H1 (cell line): ENCODE results near the gene CRTC1. TPM values are rescaled to one million over a fixed set of nuclear protein-coding genes. Genes with fewer than 3 reads are reported as not detected.

Source experiments
- CTCF ChIA-PET: fragments of 300-600 bp; sonication (Branson Sonifier 250); formaldehyde crosslinking; loops from one replicate; lab custom pipeline; 2021; ENCODE audit not compliant: partially characterized antibody; lab: Charles Lee
- POLR2A ChIA-PET: fragments of 300-600 bp; sonication (Branson Sonifier 250); formaldehyde crosslinking; loops from one replicate; lab custom pipeline; 2021; ENCODE audit warnings: inconsistent platforms; ENCODE audit not compliant: partially characterized antibody; lab: Charles Lee
- DNase-seq, 2 experiments: peaks; one replicate each; pipeline versions ENCODE4 v3.0.0 to v3.0.0-alpha.2; 2010 to 2022; ENCODE audit warnings: low spot score in 2 of 2, low read depth in 1 of 2, mixed read lengths in 1 of 2
- FAIRE-seq: peaks from 2 replicates; lab custom pipeline; 2011; peaks lifted over from hg19 to GRCh38; lab: Jason Lieb, UNC
- H2AFZ ChIP-seq: 2 replicates; pipeline ENCODE4 v1.8.1; 2012; ENCODE audit warnings: low read length, inconsistent platforms
- H2AK5ac ChIP-seq: 2 replicates; pipeline ENCODE4 v1.6.1; 2013; ENCODE audit warnings: low read depth, low read length
- H2BK120ac ChIP-seq: replicated peaks from 2 replicates; pipeline ENCODE3; 2013; ENCODE audit warnings: low read depth, low read length, inconsistent platforms
- H2BK12ac ChIP-seq: 2 replicates; pipeline ENCODE4 v1.6.1; 2013; ENCODE audit warnings: low read depth, low read length
- H2BK15ac ChIP-seq: 2 replicates; pipeline ENCODE4 v1.6.1; 2013; ENCODE audit warnings: low read length
- H2BK20ac ChIP-seq: 2 replicates; pipeline ENCODE4 v1.6.1; 2013; ENCODE audit warnings: low read length
- H2BK5ac ChIP-seq: 2 replicates; pipeline ENCODE4 v1.6.1; 2013; ENCODE audit warnings: low read depth, low read length
- H3K14ac ChIP-seq: 2 replicates; pipeline ENCODE4 v1.6.1; 2013; ENCODE audit warnings: inconsistent platforms; ENCODE audit not compliant: insufficient read length
- H3K18ac ChIP-seq: 2 replicates; pipeline ENCODE4 v1.6.1; 2013; ENCODE audit warnings: low read length; ENCODE audit errors: extremely low read depth
- H3K23ac ChIP-seq: 2 replicates; pipeline ENCODE4 v1.6.1; 2013; ENCODE audit warnings: inconsistent platforms; ENCODE audit not compliant: insufficient read length
- H3K23me2 ChIP-seq: 2 replicates; pipeline ENCODE4 v1.6.1; 2013; ENCODE audit warnings: low read depth, low read length
- H3K27ac ChIP-seq: 2 replicates; pipeline ENCODE4 v1.6.1; 2011; ENCODE audit warnings: low read depth, low read length, inconsistent platforms
- H3K27me3 ChIP-seq, 4 experiments: replicated peaks in 1 of 4; 1 replicate in 1 of 4; 2 replicates in 3 of 4; pipeline versions ENCODE4 v1.6.1 to v1.8.1; 2011 to 2013; ENCODE audit warnings: low read length in 3 of 4, mild to moderate bottlenecking in 3 of 4, inconsistent platforms in 2 of 4, mixed read lengths in 2 of 4, moderate library complexity in 1 of 4; ENCODE audit not compliant: control insufficient read depth in 3 of 4, insufficient read depth in 3 of 4; ENCODE audit errors: extremely low read depth in 1 of 4
- H3K36me3 ChIP-seq, 4 experiments: 2 replicates each; pipeline versions ENCODE4 v1.6.1 to v1.8.1; 2011 to 2013; ENCODE audit warnings: mild to moderate bottlenecking in 4 of 4, low read length in 3 of 4, moderate library complexity in 2 of 4, control low read depth in 1 of 4, inconsistent platforms in 1 of 4; ENCODE audit not compliant: insufficient read depth in 4 of 4, control insufficient read depth in 2 of 4
- H3K4ac ChIP-seq: replicated peaks from 2 replicates; pipeline ENCODE3; 2013; ENCODE audit warnings: low read length, low read depth, mixed read lengths, inconsistent platforms; ENCODE audit not compliant: insufficient read length
- H3K4me1 ChIP-seq, 4 experiments: replicated peaks in 1 of 4; 1 replicate in 1 of 4; 2 replicates in 3 of 4; pipeline versions ENCODE4 v1.6.1 to v1.8.1; 2011 to 2013; ENCODE audit warnings: low read length in 3 of 4, inconsistent platforms in 2 of 4, mixed read lengths in 1 of 4; ENCODE audit not compliant: insufficient read depth in 4 of 4, control insufficient read depth in 3 of 4
- H3K4me2 ChIP-seq, 2 experiments: 2 replicates each; pipeline versions ENCODE4 v1.6.1 to v1.8.1; 2011 to 2013; ENCODE audit warnings: low read depth in 2 of 2, low read length in 2 of 2, control low read depth in 1 of 2, inconsistent platforms in 1 of 2, mild to moderate bottlenecking in 1 of 2; ENCODE audit not compliant: insufficient read depth in 1 of 2
- H3K4me3 ChIP-seq, 4 experiments: fragments of 200-600, 300-600 bp in 1 of 4; sonication (generic), shearing (Covaris generic), sonication (Bioruptor Twin) in 1 of 4; 2 replicates each; pipeline versions ENCODE4 v1.5.1 to v1.8.1; 2011 to 2016; ENCODE audit warnings: low read length in 4 of 4, low read depth in 3 of 4, control low read depth in 2 of 4, inconsistent platforms in 2 of 4, mild to moderate bottlenecking in 2 of 4, mixed read lengths in 1 of 4, moderate library complexity in 1 of 4; ENCODE audit not compliant: insufficient read depth in 2 of 4; ENCODE audit errors: extremely low read depth in 1 of 4
- H3K56ac ChIP-seq: replicated peaks from 2 replicates; pipeline ENCODE3; 2013; ENCODE audit warnings: low read depth, mild to moderate bottlenecking, mixed read lengths, low read length, inconsistent platforms; ENCODE audit not compliant: insufficient read length
- H3K79me1 ChIP-seq: 2 replicates; pipeline ENCODE4 v1.6.1; 2013; ENCODE audit warnings: low read depth, low read length, control low read depth
- H3K79me2 ChIP-seq, 2 experiments: 2 replicates each; pipeline versions ENCODE4 v1.6.1 to v1.8.1; 2012 to 2013; ENCODE audit warnings: low read length in 2 of 2, mild to moderate bottlenecking in 2 of 2, inconsistent platforms in 1 of 2; ENCODE audit not compliant: insufficient read depth in 2 of 2, control insufficient read depth in 1 of 2
- H3K9ac ChIP-seq, 4 experiments: replicated peaks in 1 of 4; 1 replicate in 1 of 4; 2 replicates in 3 of 4; pipeline versions ENCODE4 v1.6.1 to v1.8.1; 2011 to 2013; ENCODE audit warnings: low read depth in 3 of 4, low read length in 3 of 4, control low read depth in 2 of 4, mild to moderate bottlenecking in 2 of 4, moderate library complexity in 2 of 4, inconsistent platforms in 1 of 4; ENCODE audit errors: extremely low read depth in 1 of 4
- H3K9me3 ChIP-seq, 2 experiments: 2 replicates each; pipeline versions ENCODE4 v1.6.1 to v1.8.1; 2012 to 2013; ENCODE audit warnings: mild to moderate bottlenecking in 2 of 2, moderate library complexity in 2 of 2, control low read depth in 1 of 2, inconsistent platforms in 1 of 2, low read depth in 1 of 2, low read length in 1 of 2, mixed read lengths in 1 of 2; ENCODE audit not compliant: insufficient read depth in 2 of 2
- H4K20me1 ChIP-seq, 2 experiments: replicated peaks in 1 of 2; 2 replicates each; pipeline versions ENCODE3 to v1.8.1; 2011 to 2013; ENCODE audit warnings: inconsistent platforms in 2 of 2, low read length in 2 of 2, mild to moderate bottlenecking in 1 of 2; ENCODE audit not compliant: insufficient read depth in 2 of 2, control insufficient read depth in 1 of 2
- H4K5ac ChIP-seq: 2 replicates; pipeline ENCODE4 v1.6.1; 2013; ENCODE audit warnings: low read length, low read depth, mixed read lengths, inconsistent platforms; ENCODE audit not compliant: insufficient read length
- H4K8ac ChIP-seq: 2 replicates; pipeline ENCODE4 v1.8.0; 2013; ENCODE audit warnings: mild to moderate bottlenecking, moderate library complexity, low read length, inconsistent platforms; ENCODE audit not compliant: insufficient read depth; ENCODE audit errors: extremely low read depth
- H4K91ac ChIP-seq: replicated peaks from 2 replicates; pipeline ENCODE3; 2013; ENCODE audit warnings: low read length, mixed read lengths, inconsistent platforms; ENCODE audit not compliant: insufficient read length
- BRCA1 ChIP-seq: IDR thresholded peaks from 2 replicates; pipeline ENCODE4 v1.6.1; 2012; ENCODE audit warnings: low read depth, low read length, improper control_type of control experiment
- CBX8 ChIP-seq: fragments of 300-800, 300-1000 bp; sonication (generic); IDR thresholded peaks from 2 replicates; pipeline ENCODE4 v1.7.1; 2016; ENCODE audit warnings: low read depth, low read length, borderline replicate concordance
- CHD2 ChIP-seq: IDR thresholded peaks from 2 replicates; pipeline ENCODE4 v1.6.1; 2012; ENCODE audit warnings: low read length, improper control_type of control experiment
- EZH2 ChIP-seq: fragments of 200-600 bp; sonication (generic); IDR thresholded peaks from 2 replicates; pipeline ENCODE4 v1.7.1; 2012; ENCODE audit warnings: low read depth, mild to moderate bottlenecking, moderate library complexity, low read length, inconsistent platforms; ENCODE audit not compliant: severe bottlenecking
- GTF2F1 ChIP-seq: IDR thresholded peaks from 2 replicates; pipeline ENCODE4 v1.6.1; 2012; ENCODE audit warnings: low read depth, low read length, improper control_type of control experiment, borderline replicate concordance
- JUND ChIP-seq: IDR thresholded peaks from 2 replicates; pipeline ENCODE4 v1.6.1; 2011; ENCODE audit warnings: mild to moderate bottlenecking, improper control_type of control experiment, low read length
- MAFK ChIP-seq: IDR thresholded peaks from 2 replicates; pipeline ENCODE4 v1.6.1; 2012; ENCODE audit warnings: low read depth, mild to moderate bottlenecking, improper control_type of control experiment, low read length
- SUZ12 ChIP-seq: fragments of 200-600 bp; sonication (generic); IDR thresholded peaks from 2 replicates; pipeline ENCODE4 v1.6.1; 2012; ENCODE audit warnings: mild to moderate bottlenecking, inconsistent platforms, low read length, moderate library complexity, mixed read lengths
- TAF1 ChIP-seq: IDR thresholded peaks from 2 replicates; pipeline ENCODE4 v1.6.1; 2011; ENCODE audit warnings: mild to moderate bottlenecking, low read depth, low read length
- TBP ChIP-seq: IDR thresholded peaks from 2 replicates; pipeline ENCODE4 v1.6.1; 2011; ENCODE audit warnings: low read depth, low read length, improper control_type of control experiment
- TCF12 ChIP-seq: IDR thresholded peaks from 2 replicates; pipeline ENCODE4 v1.6.1; 2011; ENCODE audit warnings: low read depth, mild to moderate bottlenecking, low read length
- USF2 ChIP-seq: IDR thresholded peaks from 2 replicates; pipeline ENCODE4 v1.6.1; 2011; ENCODE audit warnings: low read length, improper control_type of control experiment
- YY1 ChIP-seq: IDR thresholded peaks from 2 replicates; pipeline ENCODE4 v1.6.1; 2011; ENCODE audit warnings: low read depth, mild to moderate bottlenecking, low read length
- WGBS, 2 experiments: shearing (Covaris generic) in 1 of 2; methylation state at CpG; one replicate each; pipeline versions ENCODE4 v1.1.6 to v1.1.7; 2013 to 2015; ENCODE audit warnings: low lambda C conversion rate in 2 of 2, mixed read lengths in 2 of 2, inconsistent platforms in 1 of 2, low coverage in 1 of 2, missing lambda C conversion rate in 1 of 2; ENCODE audit not compliant: insufficient replicate concordance in 2 of 2, insufficient coverage in 1 of 2, insufficient read length in 1 of 2; ENCODE audit errors: extremely low coverage in 1 of 2, missing lambda C conversion rate in 1 of 2; 5-methylcytosine and 5-hydroxymethylcytosine counted together
- polyA plus RNA-seq, 7 experiments: library from polyadenylated mRNA; depleted of rRNA in 3 of 7; stranded (reverse) in 5 of 7; unstranded in 2 of 7; fragments of >200 nt in 5 of 7; fragments of 200-250 nt in 2 of 7; gene quantifications; 1 replicate in 5 of 7; 2 replicates in 1 of 7; 4 replicates in 1 of 7; pipeline versions ENCODE4 v1.2.1 to v1.2.3, GENCODE V29; 2011 to 2013; ENCODE audit warnings: missing spikeins in 2 of 7, mixed read lengths in 2 of 7
- total RNA-seq: library from RNA; stranded (reverse); fragmentation: NEBNext Ultra II Directional; extraction: Animal tissue kit (Norgen Biotek cat#: 25700); gene quantifications from 2 replicates; pipeline ENCODE4 v1.2.1, GENCODE V29; 2021

CRTC1 gene
- total and polyA plus RNA-seq, 2 of the 8 experiments (the other 6 are each of a cell fraction or from before 2014, with no cell fraction given), result 2.9 to 8.5 TPM

- no peak for FAIRE-seq
- H4K5ac ChIP-seq, result no peak overlapping the region
- H2BK120ac ChIP-seq, result no peak overlapping the region
- H3K4me2 ChIP-seq, result no peak overlapping the region
- peaks cover 0 to 10% (median 4%) of the 10 kb centered on the region in 4 experiments; a peak in 4 of 7 replicates for H3K4me1 ChIP-seq
- H3K27ac ChIP-seq, result no peak overlapping the region
- CTCF ChIA-PET, result no interaction called here
- no peaks in the 10 kb centered on the region for H3K27me3 ChIP-seq
- no peak overlapping the region for H3K9ac ChIP-seq
- no peak overlapping the region for H3K4me3 ChIP-seq
- H2AK5ac ChIP-seq, result no peak overlapping the region
- H3K18ac ChIP-seq, result no peak overlapping the region
- peaks cover 14 to 25% of the 10 kb centered on the region in 2 experiments for H4K20me1 ChIP-seq
- no peak overlapping the region for H3K56ac ChIP-seq
- H3K23ac ChIP-seq, result no peak overlapping the region
- H3K4ac ChIP-seq, result no peak overlapping the region
- no peak overlapping the region for H3K14ac ChIP-seq
- no peak overlapping the region for H2AFZ ChIP-seq
- H3K79me2 ChIP-seq, result peaks cover 0 to 8% of the 10 kb centered on the region in 2 experiments; a peak in 1 of 4 replicates
- H2BK12ac ChIP-seq, result no peak overlapping the region
- H4K8ac ChIP-seq, result no peak overlapping the region
- no peak overlapping the region for H2BK15ac ChIP-seq
- no peak overlapping the region for H4K91ac ChIP-seq
- WGBS, 2 experiments, result 90% methylated on average over 7 of the region's 7 CpGs; no CpG with 5 or more reads in 1 of the 2 experiments
- H3K23me2 ChIP-seq, result peaks cover 3% of the 10 kb centered on the region; the same call in 1 of the 2 replicates
- H3K79me1 ChIP-seq, result peaks cover 5% of the 10 kb centered on the region
- H3K36me3 ChIP-seq, result no peaks in the 10 kb centered on the region
- no peak overlapping the region for H2BK20ac ChIP-seq
- DNase-seq, result no peak
- no peaks in the 10 kb centered on the region for H3K9me3 ChIP-seq
- H2BK5ac ChIP-seq, result no peak overlapping the region
- POLR2A ChIA-PET, result no interaction called here
- no peak for TF ChIP-seq EZH2
- TF ChIP-seq CBX8, result no peak
- no peak for TF ChIP-seq TBP
- TF ChIP-seq YY1, result no peak
- no peak for TF ChIP-seq USF2
- TF ChIP-seq MAFK, result no peak
- no peak for TF ChIP-seq SUZ12
- no peak for TF ChIP-seq TAF1
- no peak for TF ChIP-seq TCF12
- TF ChIP-seq JUND, result no peak
- TF ChIP-seq CHD2, result no peak
- no peak for TF ChIP-seq GTF2F1
- no peak for TF ChIP-seq BRCA1
Observed at GRCh38 chr19:18704971-18705370, 21.5 kb downstream of the CRTC1 start.
